Cardiac septum (tissue), 1 donor: Measurements from ENCODE around the gene PLEKHM1. TPM values are rescaled to one million over a fixed set of nuclear protein-coding genes. Genes with fewer than 3 reads are reported as not detected.
"Not testable (repeated sequence)": the region's sequence is repeated elsewhere in the genome, so short reads cannot be mapped to it uniquely, and the experiment has no call there.

Experiments used
- DNase-seq: peaks from one replicate; pipeline ENCODE4 v3.0.0-alpha.2; 2020; ENCODE audit warnings: low spot score
- intact Hi-C: fragments of 100-400 bp; cut with DNase I; formaldehyde crosslinking; loops from one replicate; pipeline ENCODE4 v1.14.0; 2022
- long read RNA-seq: library from polyadenylated mRNA; unstranded; transcript quantifications from one replicate; pipeline ENCODE4 v2.0.0, GENCODE V29; 2021
- total RNA-seq: library from RNA; stranded (reverse); fragmentation: NEBNext Ultra II Directional; extraction: Animal tissue kit (Norgen Biotek cat#: 25700); gene quantifications from one replicate; pipeline ENCODE4 v1.2.1, GENCODE V29; 2021
- donor health status: DM: no; HTN: no; CAD: no.

Gene PLEKHM1
- total RNA-seq: 30.5 TPM
- long read RNA-seq, full-length matches to known transcripts: 1 of 24 reads
- long read RNA-seq, partial matches to known transcripts: 11 of 24 reads
- long read RNA-seq, other reads (novel, unspliced or antisense): 12 of 24 reads

- intact Hi-C loops: not testable (repeated sequence)
- DNase-seq: peak; percentile 95
These were observed at the start of gene PLEKHM1 for GRCh38 chr17:45490615-45491433. Gene PLEKHM1 (minus strand): TSS chr17:45490721. CDS start chr17:45482484, 8,237 bp downstream.

DNA sequence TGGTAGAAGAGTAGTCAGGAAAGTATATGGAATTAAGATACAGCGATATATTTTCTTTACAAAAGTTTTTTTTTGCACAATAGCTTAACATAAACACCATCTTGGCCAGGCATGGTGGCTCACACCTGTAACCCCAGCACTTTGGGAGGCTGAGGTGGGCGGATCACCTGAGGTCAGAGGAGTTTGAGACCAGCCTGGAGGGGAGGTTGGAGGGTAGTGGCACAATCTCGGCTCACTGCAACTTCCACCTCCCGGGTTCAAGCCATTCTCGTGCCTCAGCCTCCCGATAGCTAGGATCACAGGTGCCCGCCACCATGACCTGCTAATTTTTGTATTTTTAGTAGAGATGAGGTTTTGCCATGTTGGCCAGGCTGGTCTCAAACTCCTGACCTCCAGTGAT, 47.6 kb upstream of the PLEKHM1 start:
- intact Hi-C loops, DNase-seq: not testable (repeated sequence)

GRCh38 chr17:45506072-45506471, 15.6 kb upstream of the PLEKHM1 start:
- DNase-seq, intact Hi-C loops: not testable (repeated sequence)

- DNase-seq, intact Hi-C loops: not testable (repeated sequence)
These were observed 14.7 kb upstream of the PLEKHM1 start for GRCh38 chr17:45505183-45505582.

GRCh38 chr17:45501092-45501707, 10.7 kb upstream of the PLEKHM1 start:
- DNase-seq, intact Hi-C loops: not testable (repeated sequence)

- DNase-seq, intact Hi-C loops: not testable (repeated sequence)
These were observed 10.0 kb upstream of the PLEKHM1 start for GRCh38 chr17:45500478-45500877.

DNA sequence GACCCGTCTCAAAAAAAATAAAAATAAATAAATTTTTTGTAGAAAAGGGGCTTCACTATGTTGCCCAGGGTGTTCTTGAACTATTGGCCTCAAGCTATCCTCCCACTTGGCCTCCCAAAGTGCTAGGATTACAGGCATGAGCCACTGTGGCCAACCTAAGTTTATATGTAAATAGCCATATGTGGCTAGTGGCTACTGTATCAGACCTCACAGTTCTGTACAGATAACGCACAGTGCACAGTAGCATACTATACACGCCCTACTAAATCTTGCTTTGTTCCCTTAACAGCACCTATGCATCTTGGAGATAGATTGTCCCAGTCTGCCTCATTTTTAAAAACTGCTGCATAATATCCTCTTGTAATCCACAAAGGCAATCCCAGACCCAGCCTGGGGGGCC, 8.7 kb upstream of the PLEKHM1 start:
- DNase-seq, intact Hi-C loops: not testable (repeated sequence)

DNA sequence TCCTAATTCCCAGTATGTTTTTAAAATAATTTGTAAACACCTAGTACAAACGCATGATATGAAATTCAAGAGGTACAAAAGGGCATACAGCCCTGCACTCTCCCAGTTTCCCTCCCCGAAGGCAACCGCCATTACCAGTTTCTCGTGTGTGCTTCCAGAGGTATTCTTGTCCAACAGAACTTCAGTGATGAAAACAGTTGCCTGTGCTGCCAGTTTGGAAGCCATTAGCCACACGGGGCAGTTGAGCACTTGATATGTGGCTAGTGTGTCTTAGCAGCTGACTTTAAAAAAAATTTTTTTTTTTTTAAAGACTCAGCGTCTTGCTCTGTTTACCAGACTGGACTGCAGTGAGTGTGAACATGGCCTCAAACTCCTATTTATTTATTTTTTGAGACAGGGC, 7.9 kb upstream of the PLEKHM1 start:
- DNase-seq, intact Hi-C loops: not testable (repeated sequence)

GRCh38 chr17:45497449-45497848, 6.9 kb upstream of the PLEKHM1 start:
- intact Hi-C loops, DNase-seq: not testable (repeated sequence)

GRCh38 chr17:45496507-45496906, 6.0 kb upstream of the PLEKHM1 start:
- intact Hi-C loops: not testable (repeated sequence)

GRCh38 chr17:45494556-45494955, 4.0 kb upstream of the PLEKHM1 start:
- DNase-seq, intact Hi-C loops: not testable (repeated sequence)

More at GRCh38 chr17:45496507-45496906, 6.0 kb upstream of the PLEKHM1 start:
- DNase-seq: not testable (repeated sequence)

DNA sequence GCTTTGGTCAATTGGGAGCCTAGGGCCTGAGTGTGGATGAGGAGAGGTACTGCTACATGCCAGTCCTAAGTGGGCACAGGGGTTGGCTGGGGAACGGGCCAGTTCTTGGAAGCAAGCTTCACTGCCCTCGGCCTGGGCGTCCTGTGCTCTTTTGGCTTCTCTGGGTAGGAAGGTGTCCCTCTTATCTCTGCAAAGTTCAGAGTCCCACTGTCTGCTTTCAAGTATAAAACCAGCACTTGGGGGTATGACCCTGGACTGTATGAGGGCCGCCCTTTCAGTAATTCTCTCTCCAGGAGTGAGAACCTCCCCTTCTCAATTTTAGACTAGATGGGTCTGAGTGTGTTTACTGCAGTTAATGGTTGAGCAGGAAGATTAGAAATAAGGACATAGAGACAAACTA, 1.6 kb upstream of the PLEKHM1 start:
- DNase-seq, intact Hi-C loops: not testable (repeated sequence)

GRCh38 chr17:45490198-45490597, 323 bp downstream of the PLEKHM1 start:
- DNase-seq, intact Hi-C loops: not testable (repeated sequence)

GRCh38 chr17:45487704-45488103, 2.8 kb downstream of the PLEKHM1 start:
- intact Hi-C loops: not testable (repeated sequence)
- peak; percentile 80 for DNase-seq

DNA sequence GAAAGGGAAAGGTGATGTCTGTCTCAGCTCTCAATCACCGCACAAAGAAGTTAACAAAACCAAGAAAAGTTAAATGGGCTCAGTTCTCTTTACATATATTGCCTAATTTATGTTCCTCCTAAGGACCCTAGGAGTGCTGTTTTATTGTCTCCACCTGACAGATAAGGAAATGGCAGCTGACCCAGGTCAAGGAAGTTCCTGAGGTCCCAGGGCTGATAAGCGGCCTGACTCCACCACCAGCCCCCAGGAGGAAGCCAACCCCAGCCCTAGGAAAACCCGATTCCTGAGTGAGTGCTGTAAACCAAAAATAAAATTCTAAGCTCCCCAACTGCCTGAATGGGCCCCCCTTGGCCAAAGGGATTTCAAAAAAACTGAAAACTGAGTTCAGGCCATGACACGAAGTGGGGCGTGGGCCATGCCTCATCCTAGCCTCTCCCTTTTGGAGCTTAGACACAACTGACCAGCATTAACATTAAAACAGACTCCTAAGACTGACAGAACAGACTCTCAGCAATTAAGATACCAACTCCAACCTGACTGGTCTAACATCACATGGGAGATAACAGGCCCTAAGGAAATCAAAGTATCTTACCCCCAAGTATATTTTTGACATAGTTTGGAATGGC, 6.8 kb downstream of the PLEKHM1 start:
- intact Hi-C loops, DNase-seq: not testable (repeated sequence)

DNA sequence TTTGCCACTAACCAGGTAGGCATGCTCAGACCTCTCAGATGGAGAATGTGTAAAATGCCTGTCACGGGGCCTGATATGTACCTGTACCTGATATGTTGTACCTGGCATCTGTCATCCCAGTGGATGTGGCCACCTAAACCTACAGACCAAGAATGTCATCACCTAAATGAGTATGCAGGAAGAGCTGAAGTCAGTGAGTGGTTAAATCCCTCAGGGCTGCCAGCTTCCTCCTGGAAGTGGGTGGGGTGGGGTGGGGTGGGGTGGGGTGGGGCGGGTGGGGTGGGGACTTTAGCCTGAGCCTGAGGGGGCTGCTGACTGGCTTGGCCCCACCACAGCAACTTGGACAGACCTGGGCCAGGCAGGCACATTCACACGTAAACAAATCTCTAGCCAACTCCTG, 7.3 kb downstream of the PLEKHM1 start:
- DNase-seq, intact Hi-C loops: not testable (repeated sequence)

GRCh38 chr17:45482317-45482716, 8.2 kb downstream of the PLEKHM1 start:
- intact Hi-C loops, DNase-seq: not testable (repeated sequence)

GRCh38 chr17:45475436-45475835, 15.1 kb downstream of the PLEKHM1 start:
- DNase-seq, intact Hi-C loops: not testable (repeated sequence)

DNA sequence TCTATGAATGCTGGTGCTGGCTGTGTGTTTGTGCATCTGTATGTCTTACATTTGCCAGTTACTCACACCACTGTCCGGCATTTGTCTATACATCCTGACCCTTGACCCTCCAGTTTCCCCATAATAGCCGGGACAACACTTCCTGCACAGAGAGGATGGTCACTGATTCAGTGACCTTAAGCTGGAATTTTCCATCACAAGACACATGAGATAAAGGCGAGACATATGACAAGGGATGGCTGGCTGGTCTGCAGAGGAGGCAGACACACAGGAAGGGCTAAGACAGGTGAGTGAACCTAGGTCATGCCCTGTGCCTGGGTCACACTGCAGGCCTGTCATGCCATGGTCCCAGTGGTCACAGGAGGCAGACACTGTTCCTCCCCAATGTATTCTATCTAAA, 18.3 kb downstream of the PLEKHM1 start:
- intact Hi-C loops, DNase-seq: not testable (repeated sequence)

DNA sequence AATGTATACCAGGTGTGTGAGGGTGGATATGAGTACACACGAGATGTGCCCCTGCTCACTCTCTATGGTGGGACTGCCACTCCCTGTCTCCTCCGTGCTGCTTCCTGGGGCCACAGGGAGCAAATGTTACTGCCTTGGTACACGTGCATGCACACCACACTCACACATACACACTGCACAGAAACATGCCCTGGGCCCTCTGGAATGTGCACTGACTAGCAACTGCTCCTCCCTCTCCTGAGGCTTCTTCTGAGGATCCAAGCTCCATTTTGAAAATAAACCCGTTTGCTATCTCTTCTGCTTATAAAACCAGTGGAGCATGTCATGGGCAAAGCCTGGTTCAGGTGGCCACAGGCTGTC, 21.3 kb downstream of the PLEKHM1 start:
- DNase-seq, intact Hi-C loops: not testable (repeated sequence)
